B cell (primary cell): ENCODE data around the gene TMEM185A.

Experiments
- CTCF ChIP-seq: fragments of 200-600 bp; IDR thresholded peaks from one replicate; pipeline ENCODE4 v1.8.0; 2022; ENCODE audit warnings: antibody characterized with exemption, mild to moderate bottlenecking
- EZH2 ChIP-seq: IDR thresholded peaks from 2 replicates; pipeline ENCODE4 v1.6.1; 2012; ENCODE audit warnings: borderline replicate concordance, low read depth, mild to moderate bottlenecking, moderate library complexity, low read length; ENCODE audit not compliant: insufficient read depth, poor library complexity, severe bottlenecking

- TF ChIP-seq CTCF (no peak), EZH2 (no peak)
Observed at GRCh38 chrX:149611623-149612175, 19.9 kb downstream of the TMEM185A start.
